HG03457 (cell line): ENCODE measurements around the gene SLC25A3.

Experiments used
- ATAC-seq: cut with Tn5 transposase; IDR thresholded peaks from one replicate; pipeline ENCODE4 v1.9.1; 2021; ENCODE audit warnings: moderate number of reproducible peaks; ENCODE audit not compliant: unreplicated experiment

Gene SLC25A3

DNA sequence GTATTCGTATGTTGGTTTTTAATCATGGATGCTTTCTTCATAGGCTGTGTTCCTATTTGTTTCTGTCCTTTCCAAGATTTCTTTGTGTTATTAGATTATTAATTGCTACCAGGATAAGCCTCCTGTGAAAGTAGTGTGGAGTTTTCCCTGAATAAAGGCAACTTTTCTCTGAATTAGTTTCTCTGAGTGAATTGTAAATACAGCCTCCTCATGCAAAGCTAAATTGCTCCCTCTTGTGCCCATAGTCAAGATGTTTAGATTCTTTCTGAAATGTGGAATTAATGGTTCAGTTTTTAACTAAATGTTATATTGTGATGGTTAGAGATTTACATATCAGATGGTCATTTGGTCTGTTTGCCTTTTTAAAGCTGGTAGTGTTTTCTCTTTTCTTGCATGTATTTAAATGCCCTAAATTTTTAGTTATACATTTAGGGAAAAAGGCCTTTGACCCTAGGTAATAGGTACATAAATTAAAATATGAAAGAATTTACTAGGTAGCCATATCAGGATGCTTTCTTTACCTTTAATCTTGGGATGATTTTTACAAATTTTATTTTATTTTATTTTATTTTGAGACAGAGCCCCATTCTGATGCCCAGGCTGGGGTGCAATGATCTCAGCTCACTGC, 60.5 kb downstream of the SLC25A3 start:
- ATAC-seq, result no peak
